Right ventricle myocardium inferior (tissue), 1 donor: ENCODE data around the gene ANO2. TPM values are rescaled to one million over a fixed set of nuclear protein-coding genes. Genes with fewer than 3 reads are reported as not detected.
"Not testable (repeated sequence)": the region's sequence is repeated elsewhere in the genome, so short reads cannot be mapped to it uniquely, and the experiment has no call there.

Source experiments
- ATAC-seq: fragments of 200-7000 bp; cut with Tn5 transposase; one replicate; pipeline ENCODE4 v1.9.1; 2020; ENCODE audit warnings: mild to moderate bottlenecking, moderate library complexity
- DNase-seq: peaks from one replicate; pipeline ENCODE4 v3.0.0; 2021; ENCODE audit errors: missing footprints
- intact Hi-C: fragments of 100-400 bp; cut with DNase I; formaldehyde crosslinking; loops from one replicate; pipeline ENCODE4 v1.11.0; 2022
- total RNA-seq: library from RNA; stranded (reverse); fragmentation: NEBNext Ultra II Directional; extraction: Animal tissue kit (Norgen Biotek cat#: 25700); gene quantifications from one replicate; pipeline ENCODE4 v1.2.1, GENCODE V29; 2021
- donor health status: DM: no; HTN: yes; CAD: no; lungs with severe emphysema.

Gene ANO2
- total RNA-seq, 1 donor from 2014 or later, result 19.5 TPM

DNA sequence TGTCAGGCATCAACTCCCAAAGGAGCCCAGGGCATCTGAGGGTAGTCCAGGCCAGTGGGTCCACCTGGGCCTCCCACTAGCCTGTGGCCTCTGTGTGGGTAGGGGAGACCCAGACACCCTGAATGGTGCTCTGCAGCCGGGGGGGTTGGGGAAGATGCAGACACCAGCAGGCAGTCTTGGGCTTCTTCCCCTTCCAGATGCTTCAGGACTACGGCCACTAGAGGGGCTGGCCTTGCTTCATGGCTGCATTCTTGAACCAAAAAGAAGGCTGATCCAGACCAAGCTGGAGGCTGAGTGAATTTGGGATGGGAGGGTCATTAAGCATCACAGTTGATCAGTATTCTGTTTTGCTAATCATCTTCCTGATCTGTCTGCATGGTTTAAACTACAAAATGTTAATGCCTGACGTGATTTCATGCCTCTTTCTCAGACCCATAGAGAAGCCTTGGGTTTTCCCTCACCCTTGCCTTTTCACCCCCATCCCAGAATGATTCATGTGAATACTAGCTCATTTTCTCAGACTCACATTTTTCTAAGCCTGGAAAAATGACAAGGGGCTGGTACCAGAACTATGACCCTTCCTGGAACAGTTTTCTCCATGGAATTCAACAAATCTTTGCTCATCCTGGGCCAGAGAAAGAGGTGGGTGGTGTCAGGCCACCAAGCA, 379.0 kb downstream of the ANO2 start:
- ATAC-seq, result no peak
- intact Hi-C loops, result no loop called here
- no peak for DNase-seq

DNA sequence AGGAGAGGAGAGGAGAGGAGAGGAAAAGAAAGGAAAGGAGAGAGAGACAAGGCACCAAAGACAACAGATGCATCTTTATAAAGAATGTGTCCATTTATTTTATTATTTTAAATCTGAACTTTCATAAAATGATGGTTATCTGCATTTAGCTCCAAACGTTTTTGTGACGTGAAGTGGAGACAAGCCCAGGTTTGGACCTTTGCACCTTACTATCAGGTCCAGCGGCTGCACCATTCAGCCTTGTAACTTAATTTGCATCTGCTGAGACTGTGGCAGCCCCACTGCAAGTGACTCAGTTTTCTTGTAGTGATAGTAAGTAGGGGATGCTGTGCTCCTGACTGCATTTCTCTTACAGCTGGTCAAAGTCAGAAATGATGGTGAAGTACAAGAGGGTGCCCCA, 382.5 kb downstream of the ANO2 start:
- no peak for ATAC-seq
- intact Hi-C loops, result no loop called here

DNA sequence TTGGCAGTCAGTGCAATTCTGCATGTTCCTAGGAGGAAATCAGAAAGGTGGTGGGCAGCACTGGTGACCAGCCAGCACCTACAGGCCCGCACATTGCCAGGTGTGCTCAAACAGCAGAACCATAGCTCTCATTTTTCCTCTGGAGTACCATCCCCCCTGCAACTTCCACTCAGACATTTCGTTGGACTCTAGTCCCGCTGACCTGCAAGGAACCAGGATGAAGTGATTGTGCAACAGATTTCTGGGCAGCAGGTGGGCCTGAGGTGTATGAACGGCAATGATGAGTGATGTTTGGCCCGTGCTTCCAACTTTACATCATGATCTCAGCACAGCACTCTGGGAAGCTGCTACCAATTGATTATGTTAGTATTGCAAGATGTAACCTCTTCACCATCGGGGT, 383.2 kb downstream of the ANO2 start:
- intact Hi-C loops, result no loop called here
- DNase-seq (no peak), ATAC-seq (no peak)

More for the DNA sequence above, 382.5 kb downstream of the ANO2 start:
- DNase-seq, result no peak

DNA sequence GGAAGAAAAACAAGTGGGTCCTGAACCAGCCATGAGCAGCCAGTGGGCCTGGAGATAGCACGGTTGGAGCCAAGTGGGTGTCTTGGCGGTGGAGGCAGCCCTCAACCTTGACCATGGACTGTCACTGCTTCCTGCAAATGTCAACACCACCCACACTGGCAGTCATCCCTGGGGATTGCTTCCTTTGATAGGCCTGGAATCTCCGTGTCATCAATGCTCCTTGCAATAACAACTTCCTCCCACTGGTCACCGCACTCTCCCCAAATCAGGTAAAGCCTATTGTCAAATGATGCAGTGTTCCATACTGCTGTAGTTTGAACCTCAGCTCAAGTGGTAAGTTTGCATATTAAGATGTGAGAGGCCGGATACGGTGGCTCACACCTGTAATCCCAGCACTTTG, 384.0 kb downstream of the ANO2 start:
- DNase-seq (no peak), ATAC-seq (no peak)
- intact Hi-C loops, result no loop called here

DNA sequence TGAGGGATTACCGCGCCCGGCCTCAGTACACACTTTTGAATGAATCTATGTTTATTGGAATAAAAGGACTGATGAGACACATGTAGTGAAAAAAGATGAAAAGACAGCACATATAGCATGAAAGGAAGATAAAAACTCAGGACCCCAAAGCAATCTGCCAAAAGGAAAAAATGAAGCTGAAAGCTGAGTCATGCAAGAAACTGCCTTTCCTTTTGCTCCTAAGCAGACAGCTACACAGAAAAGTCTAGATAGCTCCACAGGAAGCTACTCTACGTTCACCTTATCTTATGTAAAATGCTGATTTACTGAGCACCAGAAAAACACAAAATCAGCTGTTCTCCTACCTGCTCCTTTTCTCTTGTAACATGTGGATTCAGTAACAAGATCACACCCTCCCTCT, 384.8 kb downstream of the ANO2 start:
- intact Hi-C loops, result no loop called here
- ATAC-seq (no peak), DNase-seq (no peak)

DNA sequence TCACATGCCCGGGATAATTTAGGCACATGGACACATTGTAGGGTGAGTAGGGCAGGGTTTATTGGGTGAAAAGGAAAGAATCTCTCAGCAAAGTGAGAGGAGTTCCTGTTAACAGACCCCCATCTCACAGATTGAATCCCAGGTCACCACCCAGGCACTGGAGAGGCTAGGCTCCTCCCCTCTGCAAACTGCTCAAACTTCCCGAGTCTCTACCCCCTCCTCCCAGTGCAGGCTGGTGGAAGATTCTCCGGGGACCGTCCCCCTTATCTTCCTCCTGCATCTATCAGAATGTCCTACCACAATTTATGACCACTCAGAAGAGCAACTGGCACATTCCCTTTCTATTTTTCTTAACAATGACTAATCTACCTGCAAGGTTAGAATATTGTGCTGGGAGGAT, 387.2 kb downstream of the ANO2 start:
- no peak for ATAC-seq
- DNase-seq, result no peak
- intact Hi-C loops, result no loop called here

DNA sequence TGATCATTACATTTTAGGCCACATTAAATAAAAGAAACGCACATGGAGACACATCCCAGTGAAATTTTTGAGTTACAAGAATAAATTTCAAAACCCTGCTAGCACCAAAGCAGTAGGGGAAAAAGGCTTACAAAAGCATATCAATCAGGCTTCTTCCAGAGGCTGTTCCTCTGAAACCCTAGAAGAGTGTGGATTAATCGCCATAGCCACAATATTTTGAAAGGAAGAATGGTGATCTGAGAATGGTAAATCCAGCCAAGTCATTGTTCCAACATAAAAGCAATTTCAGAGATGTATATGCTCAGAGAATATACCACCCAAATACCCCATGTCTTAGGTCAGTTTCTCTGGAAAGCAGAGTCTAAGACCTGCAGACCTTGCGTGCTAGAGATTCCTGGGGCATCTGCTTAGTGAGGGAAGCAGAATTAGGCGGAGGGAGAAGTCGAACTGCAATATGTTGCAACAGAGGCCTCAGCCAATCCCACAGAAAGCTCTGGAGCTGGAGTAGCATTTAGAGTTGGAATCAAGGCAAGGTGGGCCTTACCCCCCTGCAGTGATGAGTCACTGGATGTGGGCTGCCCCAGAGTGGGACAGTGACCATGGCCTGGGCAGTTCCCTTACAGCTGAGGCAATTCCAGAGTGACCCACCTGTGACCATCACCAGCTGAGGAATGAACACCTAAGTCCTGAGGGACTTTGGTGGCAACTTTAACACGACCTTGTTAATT, 387.9 kb downstream of the ANO2 start:
- intact Hi-C loops, result no loop called here
- no peak for ATAC-seq
- no peak for DNase-seq

DNA sequence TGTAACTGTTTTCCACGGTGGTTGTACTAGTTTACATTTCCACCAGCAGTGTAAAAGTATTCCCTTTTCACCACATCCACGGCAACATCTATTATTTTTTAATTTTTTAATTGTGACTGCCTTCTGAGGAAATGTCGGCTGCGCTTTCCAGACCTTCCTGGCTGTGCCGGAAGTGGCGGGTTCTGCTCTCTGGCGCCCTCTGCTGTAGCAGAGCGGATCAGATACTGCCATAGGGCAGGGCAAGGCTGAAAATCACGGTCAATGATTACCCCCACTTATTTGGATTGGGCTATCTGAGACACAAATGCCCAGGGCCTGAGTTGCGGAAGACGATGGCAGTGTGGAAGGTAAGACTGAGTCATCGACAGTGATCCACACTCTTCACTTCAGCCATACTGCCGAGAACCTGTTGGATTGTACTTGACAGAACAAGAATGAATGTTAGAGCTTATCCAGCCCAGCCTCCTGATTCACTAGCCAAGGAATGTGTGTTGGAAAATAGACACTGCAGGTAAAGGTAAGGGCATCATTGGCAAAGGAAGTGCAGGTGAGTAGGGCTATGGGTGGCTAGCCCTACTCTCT, 388.9 kb downstream of the ANO2 start:
- intact Hi-C loops, result no loop called here
- DNase-seq (no peak), ATAC-seq (no peak)

DNA sequence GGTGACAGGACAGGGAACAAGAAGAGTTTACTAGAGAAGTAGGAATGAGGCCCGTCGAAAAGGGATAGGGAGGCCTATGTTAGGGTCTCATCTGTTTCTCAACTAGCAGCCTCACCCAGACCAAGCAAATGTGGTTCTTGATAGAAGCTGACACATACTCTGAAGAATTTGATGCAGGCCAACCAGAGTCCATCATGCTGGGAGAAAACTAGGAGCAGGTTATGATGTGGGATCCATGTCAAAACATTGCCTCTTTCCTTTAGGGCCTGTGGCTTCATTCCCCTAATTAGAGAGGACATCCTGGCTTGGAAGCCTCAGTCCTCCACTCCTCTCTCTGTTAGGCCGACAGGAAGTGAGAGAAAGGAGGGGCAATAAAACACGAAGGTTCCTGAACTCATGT, 390.3 kb downstream of the ANO2 start:
- intact Hi-C loops, result no loop called here
- ATAC-seq (no peak), DNase-seq (no peak)

DNA sequence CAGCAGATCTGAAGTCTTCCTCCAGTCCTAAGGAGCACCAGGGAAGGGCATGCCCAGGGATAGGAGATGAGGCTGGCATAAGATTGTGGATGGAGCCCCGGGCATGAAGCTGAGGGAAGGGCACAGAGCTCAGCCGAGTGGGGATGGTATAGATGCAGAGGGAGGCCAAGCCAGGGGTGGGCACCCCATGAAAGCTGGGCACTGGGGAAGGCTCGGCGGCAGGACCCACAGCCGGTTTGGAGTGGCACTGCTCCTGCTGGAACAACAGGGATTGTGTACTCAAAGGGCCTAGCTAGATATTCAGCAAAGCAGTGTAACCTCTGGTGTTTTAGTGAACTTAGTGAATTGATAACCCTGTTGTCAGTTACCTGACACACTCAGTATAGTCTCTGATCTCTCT, 396.0 kb downstream of the ANO2 start:
- ATAC-seq, result no peak
- intact Hi-C loops, result no loop called here

DNA sequence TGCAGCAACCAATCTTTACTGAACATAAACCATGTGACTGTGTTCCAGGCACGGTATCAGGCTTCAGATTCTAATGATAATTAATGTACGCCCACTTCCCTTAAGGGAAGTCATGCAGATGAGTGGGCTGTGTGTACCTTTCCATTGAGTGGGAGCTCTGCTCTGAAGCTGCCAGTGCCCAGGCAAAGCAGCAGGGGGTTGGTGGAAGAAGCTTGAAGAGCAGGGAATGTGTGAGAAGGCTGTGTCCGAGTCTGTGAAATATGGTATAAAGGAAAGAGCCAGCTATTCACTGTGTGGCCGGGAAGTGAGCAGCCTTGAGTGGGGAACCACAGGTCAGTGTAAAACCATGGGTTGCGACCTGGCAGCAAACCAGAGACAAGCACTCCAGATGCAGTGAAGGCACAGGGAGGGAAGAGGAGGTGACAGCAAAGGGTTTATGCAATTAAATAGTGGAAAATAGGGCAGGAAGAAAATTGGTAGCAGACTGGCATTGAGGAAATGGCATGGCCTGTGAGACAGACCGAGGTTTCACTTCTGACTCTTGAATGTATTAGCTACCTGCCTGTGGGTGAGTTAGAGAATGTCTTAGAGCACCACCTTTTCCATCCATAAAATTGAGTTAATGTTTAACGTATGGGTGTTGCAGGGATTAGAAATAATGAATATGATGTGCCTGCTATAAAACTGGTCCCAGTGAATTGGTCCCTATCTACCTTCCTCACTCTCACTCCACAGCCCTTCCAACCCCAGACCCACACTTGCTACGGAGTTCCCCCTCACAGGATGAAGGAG, 396.7 kb downstream of the ANO2 start:
- intact Hi-C loops, result no loop called here
- ATAC-seq (no peak), DNase-seq (no peak)

More for the DNA sequence above, 396.0 kb downstream of the ANO2 start:
- DNase-seq, result no peak

DNA sequence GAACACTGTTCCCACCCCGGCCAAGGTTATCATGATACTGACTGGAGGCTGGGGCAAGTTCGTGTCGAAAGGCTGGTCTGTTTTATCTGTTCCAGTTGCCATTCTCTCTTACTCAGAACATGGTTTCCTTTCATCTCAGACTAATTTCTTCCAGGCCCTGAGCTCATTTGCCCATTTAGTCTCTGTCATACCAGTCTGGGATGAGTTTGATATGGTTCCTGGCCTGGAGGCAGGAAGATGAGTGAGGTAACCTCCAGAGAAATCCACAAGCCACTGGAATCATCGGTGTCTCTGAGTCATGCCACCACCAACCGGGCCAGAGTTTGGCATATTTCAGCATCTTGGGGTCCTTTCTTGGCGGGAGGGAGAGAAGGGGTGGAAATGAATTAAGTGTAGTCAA, 398.4 kb downstream of the ANO2 start:
- DNase-seq, result no peak
- no peak for ATAC-seq
- intact Hi-C loops, result no loop called here

DNA sequence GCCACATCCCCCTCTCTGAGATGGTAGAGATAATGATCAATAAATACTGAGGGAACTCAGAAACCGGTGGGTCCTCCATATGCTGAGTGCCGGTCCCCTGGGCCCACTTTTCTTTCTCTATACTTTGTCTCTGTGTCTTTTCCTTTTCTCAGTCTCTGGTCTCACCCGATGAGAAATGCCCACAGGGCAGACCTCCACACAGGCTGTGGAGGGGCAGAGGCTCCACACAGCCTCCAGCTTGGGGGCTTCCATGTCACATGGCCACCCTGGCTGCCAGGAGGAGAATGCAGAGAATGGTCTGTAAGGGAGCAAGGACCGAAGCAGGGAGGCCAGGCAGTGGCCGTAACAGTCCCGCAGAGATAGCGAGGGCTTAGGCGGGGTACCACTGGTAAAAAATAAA, 407.3 kb downstream of the ANO2 start:
- ATAC-seq, result no peak
- intact Hi-C loops, result no loop called here
- DNase-seq, result no peak

DNA sequence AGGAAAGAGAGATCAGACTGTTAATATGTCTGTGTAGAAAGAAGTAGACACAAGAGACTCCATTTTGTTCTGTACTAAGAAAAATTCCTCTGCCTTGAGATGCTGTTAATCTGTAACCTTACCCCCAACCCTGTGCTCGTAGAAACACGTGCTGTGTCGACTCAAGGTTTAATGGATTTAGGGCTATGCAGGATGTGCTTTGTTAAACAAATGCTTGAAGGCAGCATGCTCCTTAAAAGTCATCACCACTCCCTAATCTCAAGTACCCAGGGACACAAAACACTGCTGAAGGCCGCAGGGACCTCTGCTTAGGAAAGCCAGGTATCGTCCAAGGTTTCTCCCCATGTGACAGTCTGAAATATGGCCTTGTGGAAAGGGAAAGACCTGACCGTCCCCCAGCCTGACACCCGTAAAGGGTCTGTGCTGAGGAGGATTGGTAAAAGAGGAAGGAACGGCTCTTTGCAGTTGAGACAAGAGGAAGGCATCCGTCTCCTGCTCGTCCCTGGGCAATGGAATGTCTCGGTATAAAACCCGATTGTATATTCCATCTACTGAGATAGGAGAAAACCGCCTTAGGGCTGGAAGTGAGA, 407.9 kb downstream of the ANO2 start:
- ATAC-seq, intact Hi-C loops, DNase-seq: not testable (repeated sequence)

DNA sequence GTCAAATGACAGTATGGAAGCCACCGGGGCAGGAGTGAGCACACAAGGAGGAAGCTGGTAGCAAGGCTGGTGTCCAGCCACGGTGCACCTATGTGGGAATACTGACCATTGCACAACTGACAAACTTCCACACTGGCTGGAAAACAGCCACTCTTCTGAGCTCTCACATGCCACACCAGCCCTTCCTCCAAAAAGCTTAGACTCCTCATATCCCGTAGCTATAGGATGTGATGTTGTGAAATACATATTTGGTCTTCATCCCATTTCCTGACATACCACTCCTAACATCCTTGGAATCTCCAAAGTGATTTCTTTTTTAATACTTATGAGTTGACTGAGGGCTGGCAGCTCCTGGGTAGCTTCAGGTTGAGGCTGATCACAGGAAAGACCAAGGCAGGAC, 409.5 kb downstream of the ANO2 start:
- intact Hi-C loops, result no loop called here
- no peak for ATAC-seq

DNA sequence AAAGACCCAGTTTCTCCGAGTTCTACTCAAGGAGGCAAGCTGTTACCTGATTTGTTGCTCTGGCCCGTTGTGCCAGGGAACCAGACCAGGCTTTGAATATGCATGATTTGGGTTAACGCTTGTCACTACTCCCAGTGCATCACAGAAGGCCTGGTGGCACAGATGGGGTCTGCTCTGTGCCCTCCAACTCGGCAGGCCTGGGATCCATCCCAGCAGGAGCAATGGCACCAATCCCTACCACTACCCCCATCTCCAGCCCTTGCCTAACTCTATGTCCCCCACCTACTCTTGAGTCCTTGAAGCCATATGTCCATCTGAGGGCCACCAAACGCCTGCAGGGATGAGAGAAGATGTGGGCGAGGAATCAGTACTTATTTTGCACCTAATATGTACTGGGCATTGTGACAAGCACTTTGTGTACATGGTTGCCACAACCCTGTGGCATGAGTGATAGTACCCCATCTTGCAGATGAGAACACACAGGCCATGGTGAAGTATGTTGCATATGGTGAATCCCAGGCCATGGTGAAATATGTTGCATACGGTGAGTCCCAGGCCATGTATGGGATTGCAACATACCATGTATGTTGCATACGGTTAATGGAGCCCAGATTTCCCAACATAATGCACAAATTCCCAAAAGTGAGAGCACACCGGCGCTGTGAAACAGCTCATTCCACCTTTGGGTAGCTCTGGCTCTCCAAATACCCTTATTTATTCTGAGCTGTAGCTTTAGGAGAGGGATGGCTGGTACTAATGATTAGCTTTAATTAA, 410.4 kb downstream of the ANO2 start:
- intact Hi-C loops, result no loop called here
- DNase-seq (no peak), ATAC-seq (no peak)

More for the DNA sequence above, 409.5 kb downstream of the ANO2 start:
- no peak for DNase-seq

DNA sequence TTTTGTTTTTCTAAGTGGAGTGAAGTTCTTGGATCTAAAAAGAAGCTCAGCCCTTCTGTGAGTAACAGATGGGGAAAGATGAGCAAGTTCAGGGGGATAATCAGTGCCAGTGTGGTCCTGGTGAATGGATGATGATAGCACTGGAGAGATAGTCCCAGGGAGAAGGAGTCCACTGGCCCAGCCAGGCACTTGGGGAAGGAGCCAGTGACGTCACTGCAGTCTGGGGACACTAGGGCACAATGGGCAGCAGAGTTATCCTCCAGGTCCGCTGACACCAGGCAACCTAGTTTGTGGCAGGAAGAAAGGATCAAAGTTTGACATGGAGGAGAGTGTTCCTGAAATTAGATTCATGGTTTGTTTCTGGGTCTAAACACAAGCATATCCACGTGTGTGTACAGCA, 411.7 kb downstream of the ANO2 start:
- no peak for ATAC-seq
- intact Hi-C loops, result no loop called here
- DNase-seq, result no peak

DNA sequence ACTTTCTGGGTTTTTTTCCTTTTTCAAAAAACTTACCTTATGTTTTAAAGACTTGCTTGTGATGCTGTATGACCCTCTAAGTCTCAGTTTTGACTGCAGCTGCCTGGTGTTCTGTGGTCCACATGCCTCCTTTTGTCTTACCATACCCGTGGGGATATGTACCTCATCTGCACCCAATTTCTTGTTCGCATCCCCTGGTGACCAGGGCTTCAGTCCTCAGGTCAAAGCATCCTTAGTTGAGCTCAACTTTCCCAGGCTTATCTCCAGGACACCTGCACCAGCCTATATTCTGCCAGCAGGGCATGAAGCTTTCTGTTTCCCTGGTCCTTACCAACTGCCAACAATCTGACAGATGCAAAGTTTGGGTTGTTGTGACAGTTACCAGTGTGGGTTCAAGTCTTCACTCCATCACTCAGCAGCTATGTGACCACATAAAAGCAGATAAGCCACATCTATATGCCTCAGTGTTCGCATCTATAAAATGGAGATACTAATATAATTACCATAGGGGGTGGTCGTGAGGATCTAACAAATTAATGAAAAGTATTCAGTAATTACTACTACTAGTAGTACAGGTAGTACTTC, 419.2 kb downstream of the ANO2 start:
- ATAC-seq (no peak), DNase-seq (no peak)
- intact Hi-C loops, result no loop called here
